Measurements from ENCODE around the gene GJD3.

The GJD3 gene

GRCh38 chr17:40350689-40351358 lies 13.7 kb downstream of the GJD3 start:
- peak; percentile 34 for DNase-seq

DNA sequence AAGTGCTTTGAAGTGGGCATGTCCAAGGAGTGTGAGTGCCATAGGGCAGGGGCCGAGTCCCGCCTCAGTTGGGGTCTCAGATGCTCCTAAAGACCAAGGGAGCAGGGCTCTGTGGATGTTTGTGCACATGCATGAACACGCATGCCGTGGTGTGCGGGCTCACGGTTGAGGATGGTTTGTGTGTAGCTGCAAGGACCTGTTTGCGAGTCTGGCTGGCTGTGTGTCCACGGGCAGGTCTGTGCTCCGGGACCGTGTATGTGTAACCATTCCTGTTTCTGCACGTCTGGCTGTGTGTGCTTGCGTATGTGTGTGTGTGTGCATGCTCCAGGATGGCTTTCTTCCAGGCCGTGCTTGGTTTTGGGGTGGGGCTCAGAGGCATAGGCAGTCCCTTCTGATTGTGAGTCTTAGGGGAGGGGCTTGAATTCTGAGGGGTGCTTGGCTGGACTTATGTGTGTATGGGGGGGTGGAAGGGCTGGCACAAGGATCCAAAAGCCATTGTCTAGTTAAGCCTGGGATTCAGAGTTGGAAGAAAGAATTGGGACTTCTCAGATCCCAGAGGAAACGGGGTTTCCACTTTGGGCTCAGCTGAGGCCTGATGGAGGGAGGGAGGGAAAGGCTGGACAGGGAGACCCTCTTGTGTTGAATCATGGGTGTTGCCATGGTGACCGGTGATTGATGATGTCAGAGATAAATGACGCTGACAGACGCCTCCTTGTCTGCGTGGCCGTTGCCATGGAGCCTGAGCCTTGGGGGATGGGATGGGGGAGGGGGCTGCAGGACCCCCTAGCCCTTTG lies 14.4 kb downstream of the GJD3 start:
- DNase-seq = no peak

DNA sequence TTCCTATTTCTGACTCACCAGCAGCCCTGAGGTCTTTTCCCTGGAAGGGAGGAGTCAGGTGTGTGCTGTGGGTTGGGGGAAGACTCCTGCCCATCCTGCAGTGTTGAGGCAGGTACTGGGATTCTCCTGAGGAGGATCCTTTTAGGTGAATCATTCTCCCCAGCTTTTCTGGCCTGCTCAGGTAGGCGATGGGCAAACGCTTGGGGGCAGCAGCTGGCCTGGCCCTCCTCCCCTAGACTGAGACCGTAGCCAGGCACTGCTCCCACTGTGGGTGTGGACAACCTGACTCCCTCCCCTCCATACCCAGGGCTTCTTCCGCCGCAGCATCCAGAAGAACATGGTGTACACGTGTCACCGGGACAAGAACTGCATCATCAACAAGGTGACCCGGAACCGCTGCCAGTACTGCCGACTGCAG lies 15.1 kb downstream of the GJD3 start:
- no peak for DNase-seq

- peak; percentile 87 for DNase-seq
Observed at GRCh38 chr17:40348562-40349476, 15.7 kb downstream of the GJD3 start.

DNA sequence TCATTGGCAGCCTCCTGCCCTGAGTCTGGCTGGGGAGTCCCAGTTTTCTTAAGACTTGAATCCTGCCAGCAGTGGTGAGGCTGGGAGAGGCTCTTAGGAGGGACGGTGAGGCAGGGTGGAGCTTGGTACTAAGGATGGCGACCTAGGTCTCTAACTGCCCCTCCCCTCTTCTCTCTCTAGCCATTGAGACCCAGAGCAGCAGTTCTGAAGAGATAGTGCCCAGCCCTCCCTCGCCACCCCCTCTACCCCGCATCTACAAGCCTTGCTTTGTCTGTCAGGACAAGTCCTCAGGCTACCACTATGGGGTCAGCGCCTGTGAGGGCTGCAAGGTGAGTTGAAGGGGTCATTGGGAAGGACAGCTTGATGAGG lies 16.4 kb downstream of the GJD3 start:
- no peak for DNase-seq

- DNase-seq = no peak
Observed at GRCh38 chr17:40347319-40348135, 17.0 kb downstream of the GJD3 start.

- no peak for DNase-seq
Observed at GRCh38 chr17:40346765-40347158, 17.8 kb downstream of the GJD3 start.

- no peak for DNase-seq
Observed at GRCh38 chr17:40345994-40346764, 18.4 kb downstream of the GJD3 start.

DNA sequence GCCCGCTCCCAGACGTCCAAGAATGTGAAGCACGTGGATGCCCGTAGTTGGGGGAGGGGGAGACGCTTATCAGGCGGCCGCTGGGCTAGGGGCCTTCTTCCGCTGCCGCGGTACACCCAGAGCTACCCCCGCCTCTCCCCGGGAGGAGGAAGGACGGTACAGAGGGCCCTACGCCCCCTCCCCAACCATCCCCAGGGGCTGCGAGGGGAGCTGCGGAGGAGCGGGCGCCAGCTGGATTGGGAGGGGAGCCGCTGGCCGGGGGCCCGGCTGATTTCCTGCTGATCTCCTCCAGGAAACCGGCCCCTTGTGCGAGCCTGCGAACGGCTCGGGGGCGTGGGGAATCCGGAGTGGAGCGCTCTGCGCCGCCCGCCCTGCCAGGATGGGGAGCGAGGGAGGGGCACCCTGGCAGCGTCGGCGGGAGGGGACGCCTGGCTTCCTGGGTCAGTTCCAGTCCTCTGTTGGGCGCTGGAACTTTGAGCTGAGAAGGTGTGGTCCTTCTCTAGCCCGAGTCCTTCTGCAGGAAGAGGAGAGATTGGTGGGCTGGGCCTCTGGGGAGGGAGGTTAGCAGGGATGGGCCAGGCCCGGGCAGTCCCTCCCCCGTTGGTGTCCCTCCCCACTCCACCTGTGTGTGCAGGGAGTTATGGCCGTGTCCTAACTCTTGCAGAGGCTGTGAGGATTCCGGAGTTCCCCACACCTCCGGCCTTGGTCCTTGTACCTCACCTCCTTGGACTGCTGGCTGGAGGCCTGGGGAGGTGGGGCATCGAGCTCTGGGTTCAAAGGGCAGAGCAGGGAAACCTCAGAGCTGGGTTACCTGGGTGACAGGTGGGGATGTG lies 19.2 kb downstream of the GJD3 start:
- DNase-seq = peak; percentile 47

DNA sequence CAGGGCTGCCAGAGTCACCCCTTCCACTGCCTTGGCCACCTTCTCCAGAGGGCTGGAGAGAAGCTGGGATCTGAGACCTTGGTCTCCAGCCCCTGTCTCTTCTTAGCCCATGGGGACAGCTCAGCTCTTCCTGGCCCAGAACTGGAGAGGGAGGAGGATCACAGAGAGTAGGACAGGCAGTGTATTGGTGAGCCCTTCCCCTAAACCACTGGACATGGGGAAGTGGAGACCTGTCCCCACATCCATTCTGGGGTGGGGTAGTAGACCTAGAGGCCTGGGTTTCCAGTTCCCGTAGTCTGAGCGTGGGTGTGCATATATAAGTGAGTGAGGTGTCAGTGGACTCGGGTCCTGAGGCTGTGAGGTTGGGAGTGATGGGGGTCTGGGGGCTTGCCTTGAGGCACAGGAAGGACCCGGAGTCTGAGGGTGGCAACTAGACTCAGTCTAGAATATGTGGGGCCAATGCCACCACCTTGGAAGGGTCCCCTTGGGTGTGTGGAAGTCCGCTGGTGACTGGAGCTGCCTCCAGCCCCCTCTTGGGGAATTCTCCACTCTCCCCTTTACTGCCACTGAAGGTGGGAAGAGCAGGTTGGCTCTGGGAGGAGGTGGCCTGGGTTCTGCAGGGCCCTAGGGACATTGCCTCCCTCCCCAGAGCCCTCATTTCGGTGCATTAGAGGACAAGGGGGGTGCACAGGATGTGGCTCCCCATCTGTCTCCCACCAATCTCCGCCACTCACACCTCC lies 19.9 kb downstream of the GJD3 start:
- no peak for DNase-seq

- no peak for DNase-seq
Observed at GRCh38 chr17:40343219-40344119, 21.1 kb downstream of the GJD3 start.

- DNase-seq = no peak
Observed at GRCh38 chr17:40342504-40343218, 21.9 kb downstream of the GJD3 start.

- DNase-seq = peak; percentile 37
Observed at GRCh38 chr17:40341808-40342503, 22.6 kb downstream of the GJD3 start.

- peak; percentile 68 for DNase-seq
Observed at GRCh38 chr17:40340880-40341807, 23.4 kb downstream of the GJD3 start.

DNA sequence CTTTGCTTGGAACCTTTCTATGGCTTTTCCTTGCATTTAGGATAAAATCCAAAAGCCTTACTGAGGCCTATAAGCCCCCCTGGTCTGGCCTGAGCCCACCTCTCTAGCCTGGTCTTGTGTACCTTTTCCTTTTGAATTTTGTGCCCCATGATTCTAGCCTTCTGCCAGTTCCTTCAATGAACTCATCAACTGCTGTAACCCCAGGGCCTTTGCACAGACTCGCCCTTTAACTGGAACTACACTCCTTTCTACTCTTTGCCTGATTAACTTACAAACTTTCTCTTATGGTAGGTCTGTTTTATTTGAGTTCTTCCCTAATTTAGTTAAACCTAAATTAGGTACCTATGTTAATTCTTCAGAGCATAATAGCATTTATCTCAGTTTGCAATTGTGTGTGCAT lies 24.2 kb downstream of the GJD3 start:
- DNase-seq = no peak

GRCh38 chr17:40338941-40339649 lies 25.4 kb downstream of the GJD3 start:
- no peak for DNase-seq

All from COR-L47 (cell line).